Mesodermal cell (in vitro differentiated cells): ENCODE measurements around the gene EIF1AD.

Source experiments
- H3K27ac ChIP-seq: 2 replicates; pipeline ENCODE4 v1.7.0; 2013; ENCODE audit warnings: mild to moderate bottlenecking, low read depth, low read length, moderate library complexity; ENCODE audit not compliant: severe bottlenecking
- H3K36me3 ChIP-seq: 2 replicates; pipeline ENCODE4 v1.7.1; 2013; ENCODE audit warnings: mild to moderate bottlenecking, low read length, moderate library complexity; ENCODE audit not compliant: control insufficient read depth, insufficient read depth
- H3K4me1 ChIP-seq: one replicate; pipeline ENCODE4 v1.7.1; 2013; ENCODE audit warnings: mild to moderate bottlenecking, low read length; ENCODE audit not compliant: insufficient read depth, control insufficient read depth, poor library complexity, severe bottlenecking
- H3K4me3 ChIP-seq: 2 replicates; pipeline ENCODE4 v1.7.0; 2013; ENCODE audit warnings: low read length, control low read depth, mild to moderate bottlenecking; ENCODE audit not compliant: insufficient read depth, poor library complexity, severe bottlenecking; ENCODE audit errors: extremely low read depth
- H3K9me3 ChIP-seq: 2 replicates; pipeline ENCODE4 v1.7.1; 2013; ENCODE audit warnings: mild to moderate bottlenecking, low read length, moderate library complexity; ENCODE audit not compliant: control insufficient read depth
- WGBS, 2 experiments: methylation state at CpG; one replicate each; pipeline ENCODE4 v1.1.5; 2013; ENCODE audit warnings: missing lambda C conversion rate in 2 of 2; ENCODE audit not compliant: insufficient coverage in 2 of 2; 5-methylcytosine and 5-hydroxymethylcytosine counted together

EIF1AD gene

DNA sequence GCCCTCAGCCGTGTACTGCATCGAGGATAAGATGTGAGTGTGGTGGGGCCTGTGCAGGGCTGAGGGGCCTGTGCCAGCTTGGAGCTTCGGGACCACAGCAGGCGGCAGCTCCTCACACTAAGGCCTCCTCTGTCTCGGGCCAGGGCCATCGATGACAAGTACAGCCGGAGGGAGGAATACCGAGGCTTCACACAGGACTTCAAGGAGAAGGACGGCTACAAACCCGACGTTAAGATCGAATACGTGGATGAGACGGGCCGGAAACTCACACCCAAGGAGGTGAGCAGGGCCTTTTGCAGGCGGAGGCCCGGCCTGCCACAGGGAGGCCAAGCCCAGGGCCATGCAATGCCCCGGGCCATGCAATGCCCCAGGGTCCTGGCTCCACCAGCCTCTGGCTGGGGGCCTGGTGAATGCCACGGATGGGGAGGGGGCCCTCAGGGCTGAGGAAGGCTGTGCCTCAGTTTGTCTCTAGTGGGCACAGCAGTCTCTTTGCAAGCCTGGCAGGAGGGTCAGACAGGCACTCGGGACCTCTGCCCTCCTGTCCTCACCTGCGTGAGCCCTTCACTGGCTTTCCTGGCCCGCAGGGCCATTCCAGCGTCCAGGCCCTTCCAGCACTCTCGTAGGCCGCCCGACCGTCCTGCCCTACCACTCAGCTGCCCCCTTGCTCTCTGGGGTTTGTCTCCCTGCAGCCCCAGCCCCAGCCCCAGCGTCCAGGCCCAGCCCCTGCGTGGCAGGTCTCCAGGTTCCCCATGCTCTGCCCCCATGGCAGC lies 24.2 kb downstream of the EIF1AD start:
- Histone ChIP-seq H3K36me3 (peaks cover 66% of the 10 kb centered on the region), H3K27ac (no peak overlapping the region), H3K4me1 (no peaks in the 10 kb centered on the region), H3K9me3 (no peaks in the 10 kb centered on the region), H3K4me3 (no peak overlapping the region)
- 95 to 98% methylated on average over 25 to 28 of the region's 29 CpGs for WGBS, 2 experiments

DNA sequence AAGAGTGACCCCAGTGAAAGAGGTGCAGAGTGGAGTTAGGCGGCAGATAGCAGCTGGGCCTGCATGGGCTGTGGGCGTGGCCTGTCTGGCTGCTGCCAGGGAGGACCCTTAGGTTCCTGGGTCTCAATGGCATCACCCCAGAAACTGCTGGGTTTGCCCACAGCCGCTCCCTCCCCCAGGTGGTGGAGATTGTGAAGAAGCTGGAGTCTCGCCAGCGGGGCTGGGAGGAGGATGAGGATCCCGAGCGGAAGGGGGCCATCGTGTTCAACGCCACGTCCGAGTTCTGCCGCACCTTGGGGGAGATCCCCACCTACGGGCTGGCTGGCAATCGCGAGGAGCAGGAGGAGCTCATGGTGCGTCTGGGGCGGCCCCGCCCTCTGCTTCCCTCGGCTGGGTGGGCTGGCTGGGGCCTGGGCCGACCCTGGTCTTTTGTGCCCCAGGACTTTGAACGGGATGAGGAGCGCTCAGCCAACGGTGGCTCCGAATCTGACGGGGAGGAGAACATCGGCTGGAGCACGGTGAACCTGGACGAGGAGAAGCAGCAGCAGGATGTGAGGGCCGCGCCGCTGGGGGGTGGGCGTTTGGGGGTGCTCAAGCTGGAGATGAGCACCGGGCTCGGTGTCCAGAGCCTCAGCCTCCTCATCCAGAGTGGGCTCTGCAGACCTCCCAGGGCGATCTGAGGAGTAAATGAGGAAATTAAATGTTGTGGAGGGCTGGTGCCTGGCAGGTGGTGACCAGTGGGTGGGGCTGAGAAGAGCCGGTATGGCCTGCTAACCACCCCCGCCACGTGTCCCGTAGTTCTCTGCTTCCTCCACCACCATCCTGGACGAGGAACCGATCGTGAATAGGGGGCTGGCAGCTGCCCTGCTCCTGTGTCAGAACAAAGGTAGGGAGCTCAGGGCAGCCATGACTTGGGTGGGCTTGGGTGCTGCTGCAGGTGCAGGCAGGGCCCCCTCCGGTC lies 25.5 kb downstream of the EIF1AD start:
- Histone ChIP-seq H3K36me3 (peaks cover 79% of the 10 kb centered on the region), H3K4me1 (no peaks in the 10 kb centered on the region), H3K4me3 (no peak overlapping the region), H3K9me3 (no peaks in the 10 kb centered on the region), H3K27ac (no peak overlapping the region)
- 92 to 94% methylated on average over 39 to 42 of the region's 43 CpGs for WGBS, 2 experiments

DNA sequence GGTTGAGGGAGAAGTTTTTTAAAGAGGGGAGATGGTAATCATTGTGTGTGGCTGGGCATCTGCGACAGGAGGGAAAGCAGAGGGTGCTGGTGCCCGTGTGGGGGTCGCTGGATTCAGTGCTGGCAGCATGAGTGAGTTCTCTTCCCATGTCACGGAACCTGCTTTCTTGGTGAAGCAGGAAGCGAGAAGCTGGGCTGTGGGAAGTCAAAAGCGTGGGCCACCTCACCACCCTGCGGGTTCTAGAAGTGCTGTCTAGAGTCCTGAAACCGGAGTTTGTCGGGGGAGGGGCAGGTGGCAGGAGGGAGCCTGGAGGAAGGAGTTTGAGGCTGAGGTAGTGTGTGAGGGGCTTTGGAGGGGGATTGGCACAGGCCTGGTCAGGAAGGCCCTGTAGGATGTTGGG lies 26.2 kb downstream of the EIF1AD start:
- Histone ChIP-seq H3K9me3 (no peaks in the 10 kb centered on the region), H3K27ac (no peak overlapping the region), H3K4me3 (no peak overlapping the region), H3K36me3 (peaks cover 79% of the 10 kb centered on the region), H3K4me1 (no peaks in the 10 kb centered on the region)
- 92 to 98% methylated on average over 9 of the region's 9 CpGs for WGBS, 2 experiments

DNA sequence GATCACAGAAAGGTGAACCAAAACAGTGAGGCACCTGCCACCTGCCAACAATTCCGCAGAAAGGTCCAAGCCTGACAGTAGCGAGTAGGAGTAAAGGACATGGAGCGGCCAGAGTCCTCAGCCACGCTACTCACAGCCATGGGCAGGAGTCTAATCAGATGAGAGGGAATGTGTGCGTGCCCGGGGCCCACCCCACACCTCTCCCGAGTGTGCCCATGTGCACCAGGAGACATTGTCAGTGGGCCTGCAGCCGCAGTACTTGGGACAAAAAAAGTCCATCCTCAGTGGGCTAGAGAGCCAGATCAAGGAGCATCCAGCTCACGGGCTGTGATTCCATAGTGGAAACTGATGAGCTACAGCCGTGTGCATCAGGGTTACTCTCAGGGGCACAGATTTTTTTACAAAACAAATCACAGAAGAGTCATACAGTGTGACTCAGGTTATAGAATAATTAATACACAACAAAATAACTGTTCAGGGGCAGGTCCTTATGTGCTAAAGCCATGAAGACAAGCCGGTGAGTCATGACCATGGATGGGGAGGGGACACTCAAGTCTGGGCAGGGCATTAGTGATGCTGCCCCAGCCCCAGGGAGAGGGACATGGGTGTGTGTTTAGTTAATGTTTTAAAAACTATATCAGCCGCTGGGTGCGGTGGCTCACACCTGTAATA lies 28.4 kb downstream of the EIF1AD start:
- Histone ChIP-seq H3K27ac (no peak overlapping the region), H3K36me3 (peaks cover 81% of the 10 kb centered on the region), H3K4me3 (no peak overlapping the region), H3K4me1 (no peaks in the 10 kb centered on the region), H3K9me3 (no peaks in the 10 kb centered on the region)
- 90 to 91% methylated on average over 11 to 13 of the region's 13 CpGs for whole genome bisulfite sequencing, 2 experiments

DNA sequence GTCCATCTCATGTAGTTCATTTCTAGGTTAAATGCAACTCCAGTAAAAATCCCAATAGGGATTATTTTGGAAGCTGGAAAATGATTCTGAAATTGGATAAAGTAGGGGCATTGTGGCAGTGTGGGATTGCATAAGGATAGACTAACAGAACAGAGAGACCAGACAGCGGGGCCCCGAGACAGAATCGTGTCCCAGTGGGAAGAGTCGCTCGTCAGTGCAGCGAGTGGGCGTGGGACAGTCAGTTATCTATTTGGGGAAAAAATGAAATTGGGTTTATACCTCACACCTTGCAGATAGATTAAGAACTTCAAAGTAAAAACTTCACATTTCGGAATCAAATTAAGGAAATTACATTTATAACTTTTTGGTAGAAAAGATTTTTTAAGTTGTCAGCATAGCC lies 29.8 kb downstream of the EIF1AD start:
- no peaks in the 10 kb centered on the region for H3K4me1 ChIP-seq
- WGBS, 2 experiments: 94 to 98% methylated on average over 5 to 7 of the region's 8 CpGs
- no peaks in the 10 kb centered on the region for H3K9me3 ChIP-seq
- no peak overlapping the region for H3K27ac ChIP-seq
- no peak overlapping the region for H3K4me3 ChIP-seq
- peaks cover 81% of the 10 kb centered on the region for H3K36me3 ChIP-seq

DNA sequence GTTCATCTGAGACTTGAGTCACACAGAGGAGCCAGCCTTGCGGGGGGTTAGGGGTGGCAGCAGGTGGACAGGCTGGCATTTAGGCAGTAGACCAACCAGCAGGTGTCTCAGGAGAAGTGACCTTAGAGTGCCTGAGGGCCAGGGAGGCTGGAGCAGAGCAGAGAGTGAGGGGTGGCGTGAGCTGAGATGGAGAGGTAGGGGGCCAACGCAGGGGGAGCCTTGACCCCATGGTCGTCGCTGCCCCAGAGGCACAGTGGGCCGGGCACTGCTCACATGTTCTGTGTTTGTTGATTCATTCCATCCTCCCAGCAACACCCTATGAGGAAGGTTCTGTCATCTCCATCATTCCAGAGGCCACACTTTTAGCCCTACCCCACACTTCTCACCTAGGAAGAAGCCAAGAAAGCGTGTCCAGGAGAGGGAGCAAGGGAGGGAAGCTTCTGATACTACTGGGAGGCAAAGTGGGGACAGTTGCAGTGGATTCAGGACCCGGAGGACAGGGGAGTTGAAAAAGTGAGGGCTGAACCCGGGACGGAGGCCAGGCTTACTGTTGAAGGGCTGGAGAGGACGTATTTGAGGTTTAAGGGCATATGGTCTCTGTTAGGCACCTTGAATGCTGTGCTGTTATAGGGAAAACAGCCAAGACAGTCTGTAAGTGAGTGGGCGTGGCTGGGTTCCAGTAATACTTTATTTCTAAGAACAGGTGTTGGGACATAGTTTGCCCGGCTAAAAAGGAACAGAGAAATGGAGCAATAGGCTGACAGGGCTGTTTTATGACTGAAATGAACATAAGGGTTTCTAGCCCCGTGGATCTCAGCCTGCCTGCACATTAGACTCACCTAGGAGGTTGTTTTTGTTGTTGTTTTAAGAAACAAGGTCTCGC lies 33.1 kb downstream of the EIF1AD start:
- H3K4me3 ChIP-seq: no peak overlapping the region
- H3K36me3 ChIP-seq: peaks cover 89% of the 10 kb centered on the region
- H3K27ac ChIP-seq: no peak overlapping the region
- H3K4me1 ChIP-seq: no peaks in the 10 kb centered on the region
- 91 to 97% methylated on average over 14 to 15 of the region's 15 CpGs for WGBS, 2 experiments
- no peaks in the 10 kb centered on the region for H3K9me3 ChIP-seq

DNA sequence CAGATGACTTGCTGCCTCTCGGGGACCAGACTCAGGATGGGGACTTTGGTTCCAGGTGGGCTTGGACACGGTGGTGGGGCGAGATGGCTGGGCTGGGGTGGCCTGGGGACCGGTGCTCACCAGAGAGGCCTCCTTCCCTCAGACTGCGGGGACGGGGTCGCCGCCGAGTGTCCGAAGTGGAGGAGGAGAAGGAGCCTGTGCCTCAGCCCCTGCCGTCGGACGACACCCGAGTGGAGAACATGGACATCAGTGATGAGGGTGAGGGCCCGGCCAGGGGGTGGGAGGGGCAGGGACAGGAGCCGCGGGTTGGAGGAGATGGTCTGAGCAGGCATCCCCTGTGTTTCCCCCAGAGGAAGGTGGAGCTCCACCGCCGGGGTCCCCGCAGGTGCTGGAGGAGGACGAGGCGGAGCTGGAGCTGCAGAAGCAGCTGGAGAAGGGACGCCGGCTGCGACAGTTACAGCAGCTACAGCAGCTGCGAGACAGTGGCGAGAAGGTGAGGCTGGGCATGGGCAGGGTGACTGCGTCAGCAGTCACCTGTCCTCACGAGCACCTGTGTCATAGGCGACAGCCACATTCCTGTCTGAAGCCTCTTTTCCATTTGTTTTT lies 34.5 kb downstream of the EIF1AD start:
- Histone ChIP-seq H3K27ac (no peak overlapping the region), H3K4me1 (peaks cover 5% of the 10 kb centered on the region), H3K4me3 (no peak overlapping the region), H3K36me3 (peaks cover 79% of the 10 kb centered on the region), H3K9me3 (no peaks in the 10 kb centered on the region)
- 94 to 95% methylated on average over 21 to 23 of the region's 30 CpGs for WGBS, 2 experiments

DNA sequence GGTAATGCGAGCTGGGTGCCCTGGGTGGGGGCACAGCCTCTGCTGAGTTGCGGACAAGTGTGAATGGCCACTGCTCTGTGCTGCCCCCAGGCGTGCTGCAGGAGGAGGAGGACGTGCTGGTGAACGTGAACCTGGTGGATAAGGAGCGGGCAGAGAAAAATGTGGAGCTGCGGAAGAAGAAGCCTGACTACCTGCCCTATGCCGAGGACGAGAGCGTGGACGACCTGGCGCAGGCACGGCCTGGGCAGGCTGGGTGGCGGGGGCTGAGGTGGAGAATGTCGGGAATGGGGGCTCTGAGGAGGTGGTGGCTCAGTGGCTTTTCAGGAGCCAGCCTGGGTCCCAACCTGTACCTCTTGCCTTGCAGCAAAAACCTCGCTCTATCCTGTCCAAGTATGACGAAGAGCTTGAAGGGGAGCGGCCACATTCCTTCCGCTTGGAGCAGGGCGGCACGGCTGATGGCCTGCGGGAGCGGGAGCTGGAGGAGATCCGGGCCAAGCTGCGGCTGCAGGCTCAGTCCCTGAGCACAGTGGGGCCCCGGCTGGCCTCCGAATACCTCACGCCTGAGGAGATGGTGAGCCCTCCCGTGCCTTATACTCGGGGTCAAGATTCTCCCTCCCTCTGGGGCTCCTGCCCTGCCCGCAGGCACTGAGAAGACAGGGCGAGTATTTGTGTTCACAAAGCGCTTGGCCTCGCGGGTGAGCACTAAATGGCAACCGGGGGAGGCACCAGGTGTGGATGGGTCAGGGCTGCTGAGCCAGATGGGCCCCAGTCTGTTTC lies 35.8 kb downstream of the EIF1AD start:
- no peaks in the 10 kb centered on the region for H3K9me3 ChIP-seq
- peaks cover 5% of the 10 kb centered on the region for H3K4me1 ChIP-seq
- no peak overlapping the region for H3K27ac ChIP-seq
- H3K36me3 ChIP-seq: peaks cover 70% of the 10 kb centered on the region
- 98 to 99% methylated on average over 34 of the region's 36 CpGs for WGBS, 2 experiments
- H3K4me3 ChIP-seq: no peak overlapping the region

DNA sequence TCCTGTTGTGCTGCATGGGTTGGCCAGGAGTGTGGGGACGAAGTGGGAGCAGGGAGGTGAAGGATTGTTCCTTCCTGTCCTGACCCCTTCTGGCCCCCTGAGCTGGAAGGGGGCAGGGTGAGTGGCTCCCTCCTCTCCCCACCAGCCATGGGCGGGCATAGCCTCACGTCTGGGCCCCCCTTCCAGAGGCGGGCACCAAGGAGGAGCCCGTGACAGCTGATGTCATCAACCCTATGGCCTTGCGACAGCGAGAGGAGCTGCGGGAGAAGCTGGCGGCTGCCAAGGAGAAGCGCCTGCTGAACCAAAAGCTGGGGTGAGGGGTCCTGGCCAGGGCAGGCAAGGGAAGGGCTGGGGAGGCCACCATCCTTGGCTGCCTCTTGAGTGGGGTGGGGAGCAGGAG lies 37.1 kb downstream of the EIF1AD start:
- H3K4me1 ChIP-seq: peaks cover 5% of the 10 kb centered on the region
- no peak overlapping the region for H3K4me3 ChIP-seq
- no peak overlapping the region for H3K27ac ChIP-seq
- WGBS, 2 experiments: 81 to 94% methylated on average over 6 to 7 of the region's 10 CpGs
- no peaks in the 10 kb centered on the region for H3K9me3 ChIP-seq
- H3K36me3 ChIP-seq: peaks cover 64% of the 10 kb centered on the region
